HG02981 (cell line): ENCODE data around the gene TMEM131L.

ENCODE experiments used
- ATAC-seq: cut with Tn5 transposase; IDR thresholded peaks from one replicate; pipeline ENCODE4 v1.9.1; 2021; ENCODE audit warnings: mild to moderate bottlenecking, moderate library complexity; ENCODE audit not compliant: unreplicated experiment

Gene TMEM131L

GRCh38 chr4:153474251-153474650, 8.1 kb downstream of the TMEM131L start:
- ATAC-seq: no peak

GRCh38 chr4:153476829-153477574, 10.8 kb downstream of the TMEM131L start:
- no peak for ATAC-seq

- no peak for ATAC-seq
Measured at GRCh38 chr4:153479101-153479500, 12.9 kb downstream of the TMEM131L start.

- ATAC-seq: no peak
Measured at GRCh38 chr4:153480704-153481103, 14.5 kb downstream of the TMEM131L start.

GRCh38 chr4:153481478-153481877, 15.3 kb downstream of the TMEM131L start:
- ATAC-seq: no peak

GRCh38 chr4:153483432-153484418, 17.6 kb downstream of the TMEM131L start:
- no peak for ATAC-seq

- no peak for ATAC-seq
Measured at GRCh38 chr4:153485359-153485758, 19.2 kb downstream of the TMEM131L start.

- no peak for ATAC-seq
Measured at GRCh38 chr4:153485860-153486259, 19.7 kb downstream of the TMEM131L start.

GRCh38 chr4:153486281-153487151, 20.4 kb downstream of the TMEM131L start:
- no peak for ATAC-seq

- peak; percentile 43 for ATAC-seq
Measured at GRCh38 chr4:153488006-153488891, 22.1 kb downstream of the TMEM131L start.

GRCh38 chr4:153489856-153490558, 23.8 kb downstream of the TMEM131L start:
- ATAC-seq: no peak

GRCh38 chr4:153490985-153491483, 24.9 kb downstream of the TMEM131L start:
- ATAC-seq: no peak

GRCh38 chr4:153494562-153494961, 28.4 kb downstream of the TMEM131L start:
- no peak for ATAC-seq

- no peak for ATAC-seq
Measured at GRCh38 chr4:153495480-153496193, 29.5 kb downstream of the TMEM131L start.

- ATAC-seq: no peak
Measured at GRCh38 chr4:153497091-153497531, 31.0 kb downstream of the TMEM131L start.

- peak; percentile 57 for ATAC-seq
Measured at GRCh38 chr4:153497988-153498967, 32.1 kb downstream of the TMEM131L start.

GRCh38 chr4:153499005-153499404, 32.8 kb downstream of the TMEM131L start:
- no peak for ATAC-seq
